Measurements from ENCODE around the gene TMTC2.

The TMTC2 gene

GRCh38 chr12:82682851-82683261 lies 3.9 kb upstream of the TMTC2 start:
- no peak for DNase-seq (ENCODE audit: low spot score)

DNA sequence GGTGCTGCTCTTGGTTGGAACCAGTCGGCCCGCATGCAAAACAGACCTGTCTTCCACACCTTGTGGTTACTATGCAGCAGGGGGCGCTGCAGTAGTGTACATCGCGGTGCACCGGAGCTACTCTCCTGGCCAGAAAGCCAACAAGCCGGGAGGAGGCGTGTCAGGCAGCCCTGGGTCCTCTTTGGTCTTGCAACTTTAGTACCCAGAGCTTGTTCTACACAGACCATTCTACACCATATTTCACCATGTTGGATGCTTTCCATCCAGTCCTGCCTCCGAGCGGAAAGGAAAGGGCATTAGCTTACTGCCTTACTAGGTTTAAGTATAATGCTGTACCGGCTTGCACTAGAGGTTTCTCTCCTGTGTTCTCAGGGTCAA lies 927 bp upstream of the TMTC2 start:
- DNase-seq (ENCODE audit: low spot score), result peak; percentile 81

GRCh38 chr12:82687021-82688011 lies 610 bp downstream of the TMTC2 start:
- no peak for DNase-seq (ENCODE audit: low spot score)

DNA sequence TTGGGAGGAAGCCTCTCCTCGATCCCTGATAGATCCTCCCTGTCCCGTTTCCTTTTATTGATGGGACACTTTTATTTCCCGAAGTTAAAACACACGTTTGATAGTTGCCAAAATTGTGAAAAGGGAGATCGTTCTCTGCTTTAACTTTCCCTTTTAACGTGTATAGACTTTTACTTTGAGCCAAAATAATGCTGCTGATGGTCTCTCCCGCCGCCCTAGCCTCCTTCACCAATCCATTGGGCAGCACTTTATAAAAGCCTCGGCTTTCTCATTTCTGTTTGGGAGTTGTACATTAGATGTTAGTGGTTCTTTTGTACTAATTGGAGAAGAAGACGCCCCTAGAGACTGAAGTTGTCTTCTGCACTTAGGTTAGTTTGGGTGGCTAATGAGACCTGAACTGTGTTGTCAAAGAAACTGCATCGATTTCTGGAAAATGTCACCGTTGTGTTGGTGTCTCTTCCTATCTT lies 1.4 kb downstream of the TMTC2 start:
- no peak for DNase-seq (ENCODE audit: low spot score)

DNA sequence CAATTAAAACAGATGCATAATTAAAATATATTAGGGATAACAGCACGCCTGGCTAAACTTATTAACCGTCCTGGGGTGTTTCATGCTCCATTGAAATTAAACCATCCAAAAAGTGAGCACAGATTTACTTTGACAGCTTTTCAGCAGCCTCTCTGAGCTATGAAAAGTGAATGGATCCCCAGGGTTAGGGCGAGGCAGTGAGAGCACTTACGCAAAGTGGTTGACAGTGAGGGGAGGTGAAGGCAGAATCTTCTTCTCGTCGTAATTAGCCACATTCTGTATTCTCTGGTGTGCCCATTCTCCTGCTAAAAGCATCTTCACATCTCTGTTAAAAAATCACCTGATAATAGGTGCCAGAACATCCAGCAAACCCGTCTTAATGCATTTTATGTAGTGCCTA lies 1.9 kb downstream of the TMTC2 start:
- no peak for DNase-seq (ENCODE audit: low spot score)

DNA sequence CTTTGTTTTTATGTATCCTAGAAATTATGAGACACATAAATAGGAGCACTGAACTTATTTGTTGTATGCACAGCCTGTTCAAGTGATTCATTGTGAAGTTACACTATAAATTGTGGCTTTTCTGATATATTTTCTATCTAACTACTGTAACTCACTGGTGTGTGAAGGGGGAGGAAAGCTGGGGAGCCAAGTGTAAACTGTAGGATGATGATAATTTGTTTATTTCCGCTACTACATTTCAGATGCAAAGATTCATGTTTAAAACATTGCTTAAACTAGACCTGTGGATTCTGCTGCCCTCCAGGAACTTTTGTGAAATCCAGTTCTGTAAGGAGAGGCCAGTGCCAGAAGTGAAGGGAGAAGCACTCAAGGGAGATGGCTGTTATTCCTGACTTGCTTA lies 3.3 kb downstream of the TMTC2 start:
- no peak for DNase-seq (ENCODE audit: low spot score)

GRCh38 chr12:82691513-82691912 lies 4.8 kb downstream of the TMTC2 start:
- no peak for DNase-seq (ENCODE audit: low spot score)

GRCh38 chr12:82694276-82694675 lies 7.6 kb downstream of the TMTC2 start:
- no peak for DNase-seq (ENCODE audit: low spot score)

- DNase-seq (ENCODE audit: low spot score), result no peak
Observed at GRCh38 chr12:82694970-82695369, 8.3 kb downstream of the TMTC2 start.

GRCh38 chr12:82695531-82695930 lies 8.8 kb downstream of the TMTC2 start:
- no peak for DNase-seq (ENCODE audit: low spot score)

GRCh38 chr12:82696543-82696942 lies 9.8 kb downstream of the TMTC2 start:
- no peak for DNase-seq (ENCODE audit: low spot score)

GRCh38 chr12:82698708-82699564 lies 12.2 kb downstream of the TMTC2 start:
- DNase-seq (ENCODE audit: low spot score), result peak; percentile 56

DNA sequence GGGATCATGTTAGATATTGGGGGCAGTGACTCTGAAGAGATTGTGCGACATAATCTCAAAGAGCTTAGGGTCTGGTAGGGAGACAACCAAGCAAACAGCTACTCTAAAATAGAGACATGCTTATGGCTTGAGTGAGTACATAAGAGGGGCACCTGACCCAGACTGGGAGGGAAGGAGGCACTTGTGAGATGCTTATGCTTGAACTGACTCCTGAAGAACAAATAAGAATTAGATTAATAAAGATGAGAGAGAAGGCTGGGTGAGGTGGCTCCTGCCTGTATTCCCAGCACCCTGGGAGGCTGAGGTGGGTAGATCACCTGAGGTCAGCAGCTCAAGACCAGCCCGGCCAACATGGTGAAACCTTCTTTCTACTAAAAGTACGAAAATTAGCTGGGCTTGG lies 19.1 kb downstream of the TMTC2 start:
- no peak for DNase-seq (ENCODE audit: low spot score)

DNA sequence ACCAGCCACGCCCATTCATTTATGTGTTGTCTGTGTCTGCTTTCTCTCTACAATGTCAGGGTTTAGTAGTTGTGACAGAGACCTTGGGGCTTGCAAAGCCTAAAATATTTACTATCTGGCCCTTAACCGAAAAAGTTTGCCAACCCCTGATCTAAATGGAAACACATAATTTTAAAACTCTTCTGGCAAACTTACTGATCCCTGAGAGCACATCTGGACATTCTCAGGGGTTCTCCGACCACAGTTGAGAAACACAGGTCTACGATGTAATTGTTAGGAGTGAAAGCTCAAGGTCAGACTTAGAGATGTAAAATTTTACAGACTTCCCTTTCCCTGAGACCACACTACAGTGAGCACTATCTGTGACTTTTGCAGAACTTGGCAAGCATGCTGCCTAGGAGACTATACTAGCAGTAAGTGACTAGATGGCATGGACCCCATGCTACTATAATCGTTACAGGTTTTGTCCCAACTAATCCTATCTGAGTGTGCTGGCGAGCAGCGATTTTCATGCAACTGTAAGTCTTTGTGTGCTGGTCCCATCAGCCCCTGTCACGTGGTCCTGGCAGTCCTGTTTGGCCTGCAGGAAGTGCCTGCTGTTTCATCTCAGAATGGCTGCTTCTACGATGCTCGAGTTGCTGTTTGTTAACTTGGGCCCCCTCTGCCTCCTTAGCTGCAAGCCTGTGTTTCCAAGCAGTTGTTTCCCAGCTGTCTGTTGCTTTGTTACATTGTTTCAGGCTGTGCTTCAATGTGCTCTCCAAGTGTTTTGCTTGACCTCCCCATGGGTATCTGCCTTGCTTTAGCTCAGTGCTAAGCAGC lies 21.6 kb downstream of the TMTC2 start:
- no peak for DNase-seq (ENCODE audit: low spot score)

- DNase-seq (ENCODE audit: low spot score), result no peak
Observed at GRCh38 chr12:82709794-82710355, 23.2 kb downstream of the TMTC2 start.

- no peak for DNase-seq (ENCODE audit: low spot score)
Observed at GRCh38 chr12:82710741-82711140, 24.0 kb downstream of the TMTC2 start.

- DNase-seq (ENCODE audit: low spot score), result no peak
Observed at GRCh38 chr12:82714427-82714826, 27.7 kb downstream of the TMTC2 start.

GRCh38 chr12:82721726-82722125 lies 35.0 kb downstream of the TMTC2 start:
- DNase-seq (ENCODE audit: low spot score), result no peak

DNA sequence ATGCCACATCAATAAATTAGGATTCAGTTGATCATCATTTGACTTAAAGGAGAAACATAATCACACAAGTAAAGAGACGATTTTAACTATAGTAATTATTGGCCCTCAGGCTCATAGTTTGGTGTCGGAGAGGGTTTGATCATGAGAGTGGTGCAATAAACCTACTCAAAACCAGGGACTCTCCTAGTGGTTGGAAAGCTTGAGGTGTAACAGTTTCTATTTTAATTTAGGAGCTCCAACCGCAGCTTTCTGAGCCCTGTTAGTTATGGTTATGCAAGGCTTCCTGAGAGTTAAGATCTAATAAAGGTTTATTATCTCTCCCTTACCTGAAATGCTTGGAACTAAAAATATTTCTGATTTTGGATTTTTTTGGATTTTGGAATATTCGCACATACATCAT lies 36.4 kb downstream of the TMTC2 start:
- DNase-seq (ENCODE audit: low spot score), result no peak

DNA sequence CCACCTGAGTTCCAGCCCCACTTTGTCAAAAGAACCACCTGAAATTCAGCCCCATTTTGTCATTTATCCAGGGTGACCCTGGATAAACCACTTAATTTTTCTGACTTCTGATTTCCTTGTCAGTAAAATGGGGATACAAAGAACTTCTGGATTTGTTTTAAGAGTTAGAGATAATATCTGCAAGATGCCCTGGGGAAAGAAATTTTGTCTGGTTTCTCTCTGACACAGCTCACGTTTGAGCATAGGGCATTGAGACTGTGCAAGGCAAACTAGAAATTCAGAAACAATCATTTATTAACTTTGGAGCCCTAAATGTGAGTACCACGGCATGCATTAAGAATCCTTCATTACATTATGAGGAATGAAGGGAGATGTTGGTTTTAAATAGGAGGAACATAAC lies 37.2 kb downstream of the TMTC2 start:
- DNase-seq (ENCODE audit: low spot score), result no peak

DNA sequence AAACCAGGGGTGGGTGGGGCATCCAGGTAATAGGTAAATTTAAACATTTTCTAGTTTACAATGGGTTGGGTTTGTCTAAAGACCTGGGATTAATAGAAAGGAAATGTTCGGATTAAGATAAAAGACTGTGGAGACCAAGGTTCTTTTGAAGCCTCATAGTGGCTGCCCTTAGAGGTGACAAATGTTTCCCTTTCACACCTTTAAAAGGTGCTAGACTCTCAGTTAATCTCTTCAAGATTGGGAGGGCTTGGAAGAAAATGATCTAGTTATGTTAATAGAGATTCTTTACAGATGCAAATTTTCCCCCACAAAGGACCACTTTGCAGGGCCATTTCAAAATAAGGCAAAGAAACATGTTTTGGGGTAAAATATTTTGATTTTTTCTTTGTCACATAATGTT lies 39.0 kb downstream of the TMTC2 start:
- no peak for DNase-seq (ENCODE audit: low spot score)

DNA sequence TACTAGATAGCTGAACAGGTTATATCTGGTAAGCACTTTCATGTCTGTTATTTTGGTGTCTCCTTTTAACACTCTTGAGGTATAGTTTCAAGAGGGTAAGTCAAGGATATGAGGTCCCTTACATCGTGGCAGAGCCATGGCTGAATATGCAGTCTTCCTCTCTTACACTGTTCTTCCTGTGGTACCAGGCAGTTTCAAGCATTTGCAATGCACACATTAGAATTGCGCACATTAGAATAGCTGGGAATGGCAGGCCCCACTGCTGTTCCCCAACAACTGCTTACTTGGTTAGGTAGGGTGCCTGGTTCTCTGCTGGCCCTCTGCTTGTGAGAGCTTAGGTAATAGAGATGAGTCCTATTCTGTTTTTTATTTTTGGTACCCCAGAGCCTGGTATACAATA lies 41.2 kb downstream of the TMTC2 start:
- no peak for DNase-seq (ENCODE audit: low spot score)

Measured in COLO829 (cell line).